Coronary artery (tissue), 2 donors: ENCODE measurements around the gene KANK2.

Experiments used
- DNase-seq: peaks from one replicate; pipeline ENCODE4 v3.0.0-alpha.2; 2017; ENCODE audit warnings: low spot score
- H3K27ac ChIP-seq, 2 donors: fragments of 200-600 bp; sonication (generic); one replicate each; pipeline ENCODE4 v1.5.1; 2016 to 2019
- H3K4me3 ChIP-seq: fragments of 200-600 bp; sonication (generic); 2 replicates; pipeline ENCODE4 v1.5.1; 2016; ENCODE audit warnings: mild to moderate bottlenecking, moderate library complexity
- TF ChIP-seq, protein P1 (sequence below): fragments of 200-600 bp; sonication (generic); IDR thresholded peaks from one replicate; pipeline ENCODE4 v1.5.1; 2019; ENCODE audit warnings: antibody characterized with exemption

Gene KANK2

DNA sequence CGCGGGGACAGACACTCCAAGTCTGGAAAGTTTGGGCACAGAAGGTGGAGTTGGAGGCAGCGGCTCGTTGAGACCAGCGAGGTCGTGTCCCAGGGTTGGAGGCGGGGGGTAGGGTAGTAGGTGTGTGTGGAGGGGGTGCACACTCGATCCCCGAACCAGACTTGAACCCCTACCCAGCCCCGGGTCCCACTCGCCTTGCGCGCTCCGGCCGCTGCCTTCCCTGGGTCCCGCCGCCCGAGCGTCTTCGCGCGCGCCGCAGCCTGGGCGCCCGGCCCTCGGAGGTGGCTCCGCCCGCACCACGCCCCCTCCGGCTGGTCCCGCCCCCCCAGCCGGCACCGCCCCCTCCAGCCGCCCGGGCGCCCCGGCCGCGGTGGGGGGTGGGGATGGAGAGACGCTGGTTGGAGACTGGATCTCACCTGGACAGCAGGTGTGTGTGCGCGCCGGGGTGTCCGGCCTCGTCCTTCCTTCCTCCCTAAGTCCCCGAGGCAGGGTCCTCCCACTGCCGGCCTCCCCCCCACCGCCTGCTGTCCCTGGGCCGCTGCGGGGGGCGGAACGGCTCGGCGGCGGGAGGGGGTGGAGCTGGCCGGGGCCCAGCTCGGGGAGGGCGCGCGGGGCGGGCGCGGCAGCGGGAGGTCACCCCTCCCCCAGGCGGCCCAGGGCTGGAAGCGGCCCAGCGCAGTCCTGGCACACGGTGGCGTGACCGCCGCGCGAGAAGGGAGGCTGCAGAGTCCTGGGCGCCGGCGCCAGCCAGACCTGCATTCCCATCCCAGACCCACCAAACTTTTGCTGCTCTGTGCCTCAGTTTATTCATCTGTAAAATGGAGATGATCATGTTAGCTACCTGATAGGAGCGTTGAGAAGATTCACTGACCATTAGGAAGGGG, at the start of gene KANK2:
KANK2 (minus strand) TSS at position 255 of the 884 bp plus-strand sequence. CDS start 3,034 bp downstream, outside the sequence.
- TF ChIP-seq, protein P1, sequence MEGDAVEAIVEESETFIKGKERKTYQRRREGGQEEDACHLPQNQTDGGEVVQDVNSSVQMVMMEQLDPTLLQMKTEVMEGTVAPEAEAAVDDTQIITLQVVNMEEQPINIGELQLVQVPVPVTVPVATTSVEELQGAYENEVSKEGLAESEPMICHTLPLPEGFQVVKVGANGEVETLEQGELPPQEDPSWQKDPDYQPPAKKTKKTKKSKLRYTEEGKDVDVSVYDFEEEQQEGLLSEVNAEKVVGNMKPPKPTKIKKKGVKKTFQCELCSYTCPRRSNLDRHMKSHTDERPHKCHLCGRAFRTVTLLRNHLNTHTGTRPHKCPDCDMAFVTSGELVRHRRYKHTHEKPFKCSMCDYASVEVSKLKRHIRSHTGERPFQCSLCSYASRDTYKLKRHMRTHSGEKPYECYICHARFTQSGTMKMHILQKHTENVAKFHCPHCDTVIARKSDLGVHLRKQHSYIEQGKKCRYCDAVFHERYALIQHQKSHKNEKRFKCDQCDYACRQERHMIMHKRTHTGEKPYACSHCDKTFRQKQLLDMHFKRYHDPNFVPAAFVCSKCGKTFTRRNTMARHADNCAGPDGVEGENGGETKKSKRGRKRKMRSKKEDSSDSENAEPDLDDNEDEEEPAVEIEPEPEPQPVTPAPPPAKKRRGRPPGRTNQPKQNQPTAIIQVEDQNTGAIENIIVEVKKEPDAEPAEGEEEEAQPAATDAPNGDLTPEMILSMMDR, result no peak
- DNase-seq, result peak; percentile 90
- peak within 1 kb of the TSS; percentile 99 for H3K4me3 ChIP-seq
- H3K27ac ChIP-seq, result peak within 1 kb of the TSS; percentile 87 to 100

DNA sequence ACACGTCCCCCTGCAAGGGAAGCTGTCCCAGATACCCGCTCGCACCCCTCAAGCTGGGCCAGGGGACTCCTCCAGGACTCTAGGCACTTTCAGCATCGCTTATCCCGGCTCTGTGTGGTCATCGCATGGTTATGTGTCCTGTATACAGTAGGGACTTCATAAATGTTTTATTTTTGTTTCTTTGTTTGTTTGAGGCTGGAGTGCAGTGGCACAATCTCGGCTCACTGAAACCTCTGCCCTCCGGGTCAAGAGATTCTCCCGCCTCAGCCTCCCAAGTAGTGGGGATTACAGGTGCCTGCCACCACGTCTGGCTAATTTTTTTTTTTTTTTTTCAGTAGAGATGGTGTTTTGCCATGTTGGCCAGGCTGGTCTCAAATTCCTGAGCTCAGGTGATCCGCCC, 49.6 kb upstream of the KANK2 start:
- Histone ChIP-seq H3K27ac (peak overlapping the region in 1 of 2 donors; percentile 76), H3K4me3 (no peak overlapping the region)
- no peak for DNase-seq
- TF ChIP-seq, protein P1, result no peak

DNA sequence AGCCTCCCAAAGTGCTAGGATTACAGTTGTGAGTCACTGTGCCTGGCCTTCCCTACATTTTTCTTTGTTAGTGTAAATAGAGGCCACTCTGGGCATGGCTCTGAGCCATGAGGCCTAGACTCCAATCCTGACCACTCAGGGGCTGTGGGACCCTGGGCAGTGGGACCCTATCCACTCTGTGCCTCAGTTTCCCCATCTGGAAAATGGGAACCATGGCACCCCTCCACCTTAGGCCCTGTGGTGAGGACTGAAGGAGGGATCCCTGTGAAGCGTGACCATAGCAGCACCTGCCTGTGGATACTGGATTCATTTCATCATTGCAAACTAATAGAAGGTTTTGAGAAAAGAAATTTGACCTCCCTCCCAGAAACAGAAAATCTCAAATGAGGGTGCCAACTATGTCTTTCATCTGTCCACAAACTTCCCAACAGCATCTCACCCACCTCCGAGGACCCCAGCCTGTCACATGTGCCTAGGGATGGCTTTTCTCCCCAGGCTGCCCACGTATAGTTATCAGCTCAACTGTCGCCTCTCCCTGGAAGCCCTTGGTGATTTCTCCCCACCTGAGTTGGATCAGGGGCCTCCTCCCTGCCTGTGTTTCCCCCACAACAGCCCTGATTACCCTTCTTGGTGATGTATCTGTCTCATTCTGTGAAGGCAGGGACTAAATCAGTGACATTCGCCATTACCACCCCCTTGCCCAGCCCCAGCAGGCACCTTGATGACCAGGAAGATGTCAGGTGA, 47.7 kb upstream of the KANK2 start:
- no peak for DNase-seq
- H3K4me3 ChIP-seq, result no peak overlapping the region
- H3K27ac ChIP-seq, result no peak overlapping the region
- TF ChIP-seq, protein P1, result no peak

DNA sequence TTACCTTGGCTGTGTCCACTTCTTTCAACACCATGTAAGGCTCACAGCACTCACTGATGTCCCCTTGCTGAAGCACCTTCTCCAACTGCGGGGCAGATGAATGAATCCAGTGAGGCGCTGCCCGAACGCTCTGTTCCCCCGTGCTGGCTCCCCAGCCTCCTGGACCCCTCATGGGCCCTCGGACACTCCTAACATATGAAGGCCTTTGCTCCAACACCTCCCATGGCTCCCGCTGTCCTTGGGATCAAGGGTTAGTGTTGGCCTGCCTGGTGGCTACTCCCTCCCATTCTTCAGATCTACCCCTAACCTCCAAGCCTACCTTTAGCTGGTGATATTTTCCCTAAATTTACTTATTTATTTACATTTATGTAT, 46.4 kb upstream of the KANK2 start:
- no peak for DNase-seq
- TF ChIP-seq, protein P1, result no peak
- H3K27ac ChIP-seq, result peak overlapping the region in 1 of 2 donors; percentile 58
- H3K4me3 ChIP-seq, result peak overlapping the region; percentile 46

DNA sequence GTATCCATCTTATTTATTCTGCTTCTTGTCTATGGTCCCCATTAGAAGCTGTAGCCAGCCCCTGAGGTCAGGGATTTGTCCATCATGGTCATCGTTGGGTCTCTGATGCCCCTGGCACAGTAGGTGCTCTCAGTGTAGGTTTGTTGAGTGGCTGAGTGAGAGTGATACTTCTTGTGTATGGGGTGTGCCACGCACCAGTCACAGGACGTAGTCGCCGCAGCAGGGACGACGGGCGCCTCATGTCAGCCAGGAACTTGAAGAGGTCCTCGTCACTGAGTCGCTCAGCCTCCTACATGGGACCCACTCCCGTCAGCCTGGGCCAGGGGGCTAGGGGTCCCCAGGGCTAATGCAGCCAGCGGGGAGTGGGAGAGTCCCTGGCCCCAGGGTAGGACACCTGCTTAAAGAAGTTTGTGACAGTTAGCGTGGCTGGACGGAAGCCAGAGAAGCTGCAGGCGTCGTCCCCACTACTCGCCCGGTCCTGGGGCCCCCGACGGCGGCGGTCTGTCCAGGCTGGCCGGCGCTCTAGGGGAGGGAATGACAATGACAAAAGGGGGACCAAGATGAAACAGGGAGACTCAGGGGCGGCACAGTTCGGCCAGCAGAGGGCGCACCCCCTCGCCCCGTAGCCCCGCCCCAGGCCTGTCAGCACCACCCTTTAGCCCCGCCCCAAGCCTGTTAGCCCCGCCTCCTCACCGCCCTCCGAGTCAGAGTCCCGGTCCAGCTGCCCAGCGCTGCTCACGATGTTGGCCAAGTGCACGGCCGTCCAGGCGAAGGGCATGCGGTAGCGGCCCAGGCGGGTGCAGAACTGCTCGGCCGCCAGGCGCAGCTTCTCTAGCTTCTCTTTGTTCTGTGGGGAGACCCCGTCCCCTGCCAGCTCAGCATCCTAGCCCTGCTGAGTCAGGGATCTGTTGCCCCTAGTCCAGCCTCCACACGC, 45.8 kb upstream of the KANK2 start:
- peak; percentile 89 for DNase-seq
- H3K4me3 ChIP-seq, result peak overlapping the region; percentile 46
- peak overlapping the region in 1 of 2 donors; percentile 58 for H3K27ac ChIP-seq
- TF ChIP-seq, protein P1, result peak; percentile 53

DNA sequence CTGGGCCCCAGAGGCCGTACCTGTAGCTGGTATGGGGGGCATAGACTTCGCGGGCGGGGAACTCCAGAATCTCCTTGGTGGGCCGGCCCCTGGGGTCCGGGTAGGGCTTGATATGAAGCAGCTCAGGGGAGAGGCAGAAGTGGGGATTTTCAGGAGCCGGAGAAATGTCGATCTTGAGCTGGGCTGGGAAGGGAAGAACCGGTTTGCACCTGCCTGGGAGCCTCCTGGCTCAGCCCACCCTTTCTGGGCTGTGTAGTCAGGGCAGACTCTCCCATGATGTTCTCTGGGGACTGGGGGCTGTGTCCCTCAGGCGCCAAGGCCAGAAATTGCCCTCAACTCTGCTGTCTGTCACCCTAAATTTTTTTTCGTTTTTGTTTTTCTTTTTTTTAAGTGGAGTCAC, 44.7 kb upstream of the KANK2 start:
- DNase-seq, result no peak
- no peak overlapping the region for H3K27ac ChIP-seq

More for the DNA sequence above, 44.7 kb upstream of the KANK2 start:
- H3K4me3 ChIP-seq, result no peak overlapping the region
- TF ChIP-seq, protein P1, result no peak
